ENCODE measurements around the gene TMEM131.

TMEM131 gene

GRCh38 chr2:98036349-98037000 lies 40.7 kb upstream of the TMEM131 start:
- Histone ChIP-seq H3K27me3 (ENCODE audit: insufficient read depth, poor library complexity, severe bottlenecking) (no peaks in the 10 kb centered on the region), H3K4me3 (replicated peaks; ENCODE audit: insufficient read depth, low read length) (no peak overlapping the region), H3K27ac (replicated peaks) (no peak overlapping the region)
- TF ChIP-seq REST (IDR thresholded peaks at IDR 0.05; ENCODE audit: insufficient replicate concordance, low read depth), result no peak
- no peak for TF ChIP-seq GABPA (IDR thresholded peaks at IDR 0.05; ENCODE audit: low read depth)
- TF ChIP-seq POLR2AphosphoS5 (IDR thresholded peaks at IDR 0.05; ENCODE audit: low read depth), result no peak
- TF ChIP-seq, protein P1, sequence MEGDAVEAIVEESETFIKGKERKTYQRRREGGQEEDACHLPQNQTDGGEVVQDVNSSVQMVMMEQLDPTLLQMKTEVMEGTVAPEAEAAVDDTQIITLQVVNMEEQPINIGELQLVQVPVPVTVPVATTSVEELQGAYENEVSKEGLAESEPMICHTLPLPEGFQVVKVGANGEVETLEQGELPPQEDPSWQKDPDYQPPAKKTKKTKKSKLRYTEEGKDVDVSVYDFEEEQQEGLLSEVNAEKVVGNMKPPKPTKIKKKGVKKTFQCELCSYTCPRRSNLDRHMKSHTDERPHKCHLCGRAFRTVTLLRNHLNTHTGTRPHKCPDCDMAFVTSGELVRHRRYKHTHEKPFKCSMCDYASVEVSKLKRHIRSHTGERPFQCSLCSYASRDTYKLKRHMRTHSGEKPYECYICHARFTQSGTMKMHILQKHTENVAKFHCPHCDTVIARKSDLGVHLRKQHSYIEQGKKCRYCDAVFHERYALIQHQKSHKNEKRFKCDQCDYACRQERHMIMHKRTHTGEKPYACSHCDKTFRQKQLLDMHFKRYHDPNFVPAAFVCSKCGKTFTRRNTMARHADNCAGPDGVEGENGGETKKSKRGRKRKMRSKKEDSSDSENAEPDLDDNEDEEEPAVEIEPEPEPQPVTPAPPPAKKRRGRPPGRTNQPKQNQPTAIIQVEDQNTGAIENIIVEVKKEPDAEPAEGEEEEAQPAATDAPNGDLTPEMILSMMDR (IDR thresholded peaks at IDR 0.05; ENCODE audit: insufficient read depth, low read length), result no peak
- no peak for TF ChIP-seq SPI1 (IDR thresholded peaks at IDR 0.05; ENCODE audit: borderline replicate concordance, low read depth)
- DNase-seq (ENCODE audit: low read depth in 1 of 2, low spot score in 1 of 2), result no peak

GRCh38 chr2:98034745-98035144 lies 39.0 kb upstream of the TMEM131 start:
- DNase-seq (ENCODE audit: low read depth in 1 of 2, low spot score in 1 of 2), result no peak
- TF ChIP-seq REST (IDR thresholded peaks at IDR 0.05; ENCODE audit: insufficient replicate concordance, low read depth), result no peak
- no peak for TF ChIP-seq GABPA (IDR thresholded peaks at IDR 0.05; ENCODE audit: low read depth)
- no peak for TF ChIP-seq POLR2AphosphoS5 (IDR thresholded peaks at IDR 0.05; ENCODE audit: low read depth)
- no peak for TF ChIP-seq SPI1 (IDR thresholded peaks at IDR 0.05; ENCODE audit: borderline replicate concordance, low read depth)
- TF ChIP-seq, protein P1 (IDR thresholded peaks at IDR 0.05; ENCODE audit: insufficient read depth, low read length), result no peak
- Histone ChIP-seq H3K27ac (replicated peaks) (no peak overlapping the region), H3K27me3 (ENCODE audit: insufficient read depth, poor library complexity, severe bottlenecking) (no peaks in the 10 kb centered on the region), H3K4me3 (replicated peaks; ENCODE audit: insufficient read depth, low read length) (no peak overlapping the region)

DNA sequence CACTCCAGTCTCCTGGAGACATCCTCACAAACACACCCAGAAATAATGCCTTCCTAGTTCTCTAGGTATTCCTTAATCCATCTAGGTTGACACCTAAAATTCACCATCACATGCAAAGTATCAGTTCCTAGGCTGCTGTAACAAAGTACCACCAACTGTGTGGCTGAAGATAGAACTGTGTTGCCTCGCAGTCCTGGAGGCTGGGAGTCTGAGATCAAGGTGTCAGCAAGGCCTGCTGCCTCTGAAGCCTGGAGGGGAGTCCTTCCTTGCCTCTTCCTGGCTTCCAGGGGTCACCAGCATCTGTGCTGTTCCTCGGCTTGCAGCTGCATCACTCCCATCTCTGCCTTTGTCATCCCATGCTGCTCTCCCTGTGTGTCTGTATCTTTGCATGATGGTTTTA lies 36.3 kb upstream of the TMEM131 start:
- Histone ChIP-seq H3K27ac (replicated peaks) (no peak overlapping the region), H3K27me3 (ENCODE audit: insufficient read depth, poor library complexity, severe bottlenecking) (no peaks in the 10 kb centered on the region), H3K4me3 (replicated peaks; ENCODE audit: insufficient read depth, low read length) (no peak overlapping the region)
- no peak for DNase-seq (ENCODE audit: low read depth in 1 of 2, low spot score in 1 of 2)
- TF ChIP-seq, protein P1 (IDR thresholded peaks at IDR 0.05; ENCODE audit: insufficient read depth, low read length), result no peak
- no peak for TF ChIP-seq GABPA (IDR thresholded peaks at IDR 0.05; ENCODE audit: low read depth)
- TF ChIP-seq REST (IDR thresholded peaks at IDR 0.05; ENCODE audit: insufficient replicate concordance, low read depth), result no peak
- no peak for TF ChIP-seq SPI1 (IDR thresholded peaks at IDR 0.05; ENCODE audit: borderline replicate concordance, low read depth)
- TF ChIP-seq POLR2AphosphoS5 (IDR thresholded peaks at IDR 0.05; ENCODE audit: low read depth), result no peak

Measured in HL-60 (cell line).